Measurements from ENCODE around the gene GANC.
"Not testable (repeated sequence)": the region's sequence is repeated elsewhere in the genome, so short reads cannot be mapped to it uniquely, and the experiment has no call there.

GANC gene

GRCh38 chr15:42285034-42285433 is 12.0 kb downstream of the GANC start:
- no peak for DNase-seq

- no peak for DNase-seq
These were observed 13.5 kb downstream of the GANC start for GRCh38 chr15:42286445-42287029.

GRCh38 chr15:42287931-42288330 is 14.9 kb downstream of the GANC start:
- no peak for DNase-seq

GRCh38 chr15:42289166-42289565 is 16.2 kb downstream of the GANC start:
- no peak for DNase-seq

- DNase-seq, result not testable (repeated sequence)
These were observed 28.0 kb downstream of the GANC start for GRCh38 chr15:42301004-42301403.

- no peak for DNase-seq
These were observed 33.7 kb downstream of the GANC start for GRCh38 chr15:42306681-42307080.

- no peak for DNase-seq
These were observed 40.5 kb downstream of the GANC start for GRCh38 chr15:42313463-42313862.

GRCh38 chr15:42314818-42315217 is 41.8 kb downstream of the GANC start:
- no peak for DNase-seq

GRCh38 chr15:42315521-42315920 is 42.5 kb downstream of the GANC start:
- no peak for DNase-seq

GRCh38 chr15:42316282-42316805 is 43.3 kb downstream of the GANC start:
- not testable (repeated sequence) for DNase-seq

- no peak for DNase-seq
These were observed 46.2 kb downstream of the GANC start for GRCh38 chr15:42319206-42319605.

GRCh38 chr15:42324308-42324707 is 51.3 kb downstream of the GANC start:
- DNase-seq, result no peak

- DNase-seq, result no peak
These were observed 56.2 kb downstream of the GANC start for GRCh38 chr15:42329161-42329560.

- DNase-seq, result no peak
These were observed 57.0 kb downstream of the GANC start for GRCh38 chr15:42329992-42330391.

- no peak for DNase-seq
These were observed 58.2 kb downstream of the GANC start for GRCh38 chr15:42331235-42331634.

- no peak for DNase-seq
These were observed 59.3 kb downstream of the GANC start for GRCh38 chr15:42332331-42332730.

GRCh38 chr15:42335074-42335473 is 62.1 kb downstream of the GANC start:
- no peak for DNase-seq

GRCh38 chr15:42336650-42337049 is 63.6 kb downstream of the GANC start:
- not testable (repeated sequence) for DNase-seq

- DNase-seq, result not testable (repeated sequence)
These were observed 64.1 kb downstream of the GANC start for GRCh38 chr15:42337104-42337503.

GRCh38 chr15:42338500-42338899 is 65.5 kb downstream of the GANC start:
- DNase-seq, result no peak

GRCh38 chr15:42343596-42344232 is 70.7 kb downstream of the GANC start:
- DNase-seq, result no peak

GRCh38 chr15:42344763-42345162 is 71.8 kb downstream of the GANC start:
- DNase-seq, result no peak

- DNase-seq, result no peak
These were observed 72.5 kb downstream of the GANC start for GRCh38 chr15:42345504-42345903.

GRCh38 chr15:42348083-42348482 is 75.1 kb downstream of the GANC start:
- DNase-seq, result no peak

GRCh38 chr15:42349186-42349585 is 76.2 kb downstream of the GANC start:
- DNase-seq, result no peak
